Retinal pigment epithelial cell (primary cell): Measurements from ENCODE around the gene ATP2C1.

Source experiments
- DNase-seq: peaks from one replicate; pipeline ENCODE4 v3.0.0-alpha.2; 2010; ENCODE audit warnings: low read depth
- H3K4me3 ChIP-seq: 2 replicates; pipeline ENCODE4 v1.5.1; 2011; ENCODE audit warnings: mild to moderate bottlenecking, low read length, control low read depth, moderate library complexity
- TF ChIP-seq, protein P1 (sequence below): conservative IDR thresholded peaks from 2 replicates; pipeline ENCODE4 v1.5.1; 2011; ENCODE audit warnings: low read depth, low read length, control low read depth, inconsistent platforms

The ATP2C1 gene

DNA sequence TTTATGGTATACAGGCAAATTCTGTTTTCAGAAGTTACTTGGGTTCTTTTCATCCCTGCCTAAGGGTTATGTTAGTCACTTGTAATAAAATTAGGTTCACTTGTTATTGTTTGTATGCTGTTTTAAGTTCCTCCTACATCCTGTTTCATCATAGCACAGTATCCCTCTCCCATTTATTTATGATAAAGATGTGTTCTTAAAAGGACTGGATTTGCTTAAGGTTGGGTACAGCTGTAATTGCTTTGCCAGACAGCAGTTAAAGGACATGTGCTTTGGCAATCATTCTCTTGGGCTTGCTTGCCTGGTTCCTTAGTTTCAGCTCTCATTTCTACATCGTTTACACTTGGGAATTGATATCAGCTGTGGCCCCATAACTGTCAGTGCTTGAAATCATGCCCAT is 11.7 kb downstream of the ATP2C1 start:
- TF ChIP-seq, protein P1, sequence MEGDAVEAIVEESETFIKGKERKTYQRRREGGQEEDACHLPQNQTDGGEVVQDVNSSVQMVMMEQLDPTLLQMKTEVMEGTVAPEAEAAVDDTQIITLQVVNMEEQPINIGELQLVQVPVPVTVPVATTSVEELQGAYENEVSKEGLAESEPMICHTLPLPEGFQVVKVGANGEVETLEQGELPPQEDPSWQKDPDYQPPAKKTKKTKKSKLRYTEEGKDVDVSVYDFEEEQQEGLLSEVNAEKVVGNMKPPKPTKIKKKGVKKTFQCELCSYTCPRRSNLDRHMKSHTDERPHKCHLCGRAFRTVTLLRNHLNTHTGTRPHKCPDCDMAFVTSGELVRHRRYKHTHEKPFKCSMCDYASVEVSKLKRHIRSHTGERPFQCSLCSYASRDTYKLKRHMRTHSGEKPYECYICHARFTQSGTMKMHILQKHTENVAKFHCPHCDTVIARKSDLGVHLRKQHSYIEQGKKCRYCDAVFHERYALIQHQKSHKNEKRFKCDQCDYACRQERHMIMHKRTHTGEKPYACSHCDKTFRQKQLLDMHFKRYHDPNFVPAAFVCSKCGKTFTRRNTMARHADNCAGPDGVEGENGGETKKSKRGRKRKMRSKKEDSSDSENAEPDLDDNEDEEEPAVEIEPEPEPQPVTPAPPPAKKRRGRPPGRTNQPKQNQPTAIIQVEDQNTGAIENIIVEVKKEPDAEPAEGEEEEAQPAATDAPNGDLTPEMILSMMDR = no peak
- DNase-seq = no peak
- no peak overlapping the region for H3K4me3 ChIP-seq

DNA sequence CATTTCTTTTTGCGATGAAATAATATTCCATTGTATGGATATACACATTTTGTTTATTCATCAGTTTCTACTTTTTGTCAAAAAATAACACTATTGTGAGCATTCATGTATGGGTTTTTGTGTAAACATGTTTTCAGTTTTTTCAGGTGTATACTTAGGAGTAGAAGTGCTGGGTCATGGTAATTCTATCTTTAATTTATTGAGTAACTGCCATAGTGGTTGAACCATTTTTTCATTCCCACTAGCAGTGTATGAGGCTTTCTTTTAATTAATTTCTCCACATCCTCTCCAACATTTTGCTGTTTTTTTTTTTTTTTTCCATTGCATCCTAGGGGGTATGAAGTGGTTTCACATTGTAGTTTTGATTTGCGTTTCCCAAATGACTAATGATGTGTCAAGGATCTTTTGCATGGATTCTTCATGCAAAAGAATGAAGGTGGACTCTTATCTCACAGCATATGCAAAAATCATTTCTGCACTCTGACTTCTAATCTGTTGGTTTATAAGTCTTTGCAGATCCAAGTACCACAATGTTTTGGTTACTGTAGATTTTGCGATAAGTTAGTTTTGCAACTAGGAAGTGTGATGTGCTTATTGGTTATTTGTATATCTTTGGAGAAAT is 12.6 kb downstream of the ATP2C1 start:
- H3K4me3 ChIP-seq = no peak overlapping the region
- DNase-seq = no peak
- TF ChIP-seq, protein P1 = no peak

DNA sequence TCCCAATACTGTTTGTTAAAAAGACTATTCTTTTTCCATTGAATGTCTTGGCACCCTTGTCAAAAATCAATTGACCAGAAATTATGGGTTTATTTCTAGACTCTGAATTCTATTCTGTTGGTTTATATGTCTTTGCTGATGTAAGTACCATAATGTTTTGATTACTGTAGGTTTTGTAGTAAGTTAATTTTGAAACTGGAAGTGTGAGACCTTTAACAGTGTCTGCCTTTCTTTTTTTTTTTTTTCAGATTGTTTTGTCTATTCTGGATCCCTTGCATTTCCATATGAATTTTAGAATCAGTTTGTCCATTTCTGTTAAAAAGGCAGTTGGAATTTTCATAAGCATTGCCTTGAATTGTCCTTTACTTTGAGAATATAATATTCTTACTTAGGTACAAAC is 13.6 kb downstream of the ATP2C1 start:
- TF ChIP-seq, protein P1 = no peak
- no peak for DNase-seq
- no peak overlapping the region for H3K4me3 ChIP-seq

DNA sequence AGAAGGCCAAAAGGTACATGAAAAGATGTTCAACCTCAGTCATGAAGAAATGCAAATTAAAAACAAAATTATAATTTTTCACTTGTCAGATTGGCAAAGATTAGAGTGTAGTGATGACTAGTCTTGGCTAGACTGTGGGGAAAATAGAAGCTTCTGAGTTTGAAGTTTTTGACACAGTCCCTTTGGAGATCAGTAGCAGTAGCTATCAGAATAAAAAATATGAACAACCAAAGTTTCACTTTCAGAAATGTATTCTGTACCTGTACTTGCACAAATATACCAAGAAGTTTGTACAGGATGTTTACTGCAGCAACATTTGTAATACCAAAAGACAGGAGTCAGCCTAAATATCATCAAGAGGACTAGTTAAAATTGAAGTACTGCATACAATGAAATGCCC is 14.1 kb downstream of the ATP2C1 start:
- no peak for DNase-seq
- no peak overlapping the region for H3K4me3 ChIP-seq
- TF ChIP-seq, protein P1 = no peak

DNA sequence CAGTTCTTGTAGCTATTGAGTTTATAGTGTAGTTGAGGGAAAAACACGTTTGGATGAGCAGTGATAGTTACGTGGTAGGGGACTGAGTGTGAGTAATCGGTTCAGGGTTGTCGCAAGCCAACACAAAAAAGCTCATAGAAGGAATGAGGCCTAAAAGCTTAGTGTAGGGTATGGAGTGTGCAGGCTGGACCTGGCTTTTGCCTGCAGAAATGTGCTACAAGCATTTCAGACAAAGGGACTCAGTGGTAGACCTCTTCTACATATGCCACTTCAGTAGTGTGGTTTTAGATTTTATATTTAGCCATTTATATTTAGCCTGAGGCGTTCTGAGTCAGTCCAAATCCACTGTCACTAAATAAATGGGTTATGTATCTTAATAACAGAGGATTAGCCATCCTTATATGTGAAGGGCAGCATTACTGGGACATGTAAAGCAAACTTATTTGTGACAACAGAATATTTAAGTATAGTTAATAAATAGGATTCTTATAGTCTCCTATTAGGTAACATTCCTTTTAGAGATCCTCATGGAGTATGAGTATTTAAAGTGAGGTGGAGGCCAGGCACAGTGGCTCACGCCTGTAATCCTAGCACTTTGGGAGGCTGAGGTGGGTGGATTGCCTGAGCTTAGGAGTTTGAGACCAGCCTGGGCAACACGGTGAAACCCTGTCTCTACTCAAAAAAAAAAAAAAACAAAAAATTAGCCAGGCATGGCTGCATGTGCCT is 21.8 kb downstream of the ATP2C1 start:
- TF ChIP-seq, protein P1 = no peak
- no peak for DNase-seq
- no peak overlapping the region for H3K4me3 ChIP-seq

- DNase-seq = no peak
- TF ChIP-seq, protein P1 = no peak
- no peak overlapping the region for H3K4me3 ChIP-seq
Observed at GRCh38 chr3:130916507-130917167, 22.8 kb downstream of the ATP2C1 start.
